ENCODE data around the gene IL7R.
"Not testable (repeated sequence)": the region's sequence is repeated elsewhere in the genome, so short reads cannot be mapped to it uniquely, and the experiment has no call there.

Gene IL7R

DNA sequence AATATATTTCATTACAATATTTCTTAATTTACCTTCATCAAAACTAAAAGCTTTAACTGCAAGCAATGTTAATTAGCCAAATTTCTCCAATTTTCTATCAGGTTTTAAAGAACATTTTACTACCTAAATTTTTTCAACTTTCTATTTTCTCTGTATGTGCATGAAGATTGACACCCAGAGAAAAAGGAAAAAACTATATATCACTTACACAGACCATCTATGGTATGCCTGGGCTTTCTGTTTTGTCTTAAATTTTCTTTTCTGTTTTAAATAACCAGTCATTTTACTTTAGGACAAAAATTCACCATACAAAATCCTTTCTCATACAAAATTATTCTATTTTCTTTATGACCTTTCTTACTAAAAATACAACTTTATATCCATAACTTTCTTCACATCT lies 13.8 kb upstream of the IL7R start:
- no peak for DNase-seq (ENCODE audit: low spot score)

DNA sequence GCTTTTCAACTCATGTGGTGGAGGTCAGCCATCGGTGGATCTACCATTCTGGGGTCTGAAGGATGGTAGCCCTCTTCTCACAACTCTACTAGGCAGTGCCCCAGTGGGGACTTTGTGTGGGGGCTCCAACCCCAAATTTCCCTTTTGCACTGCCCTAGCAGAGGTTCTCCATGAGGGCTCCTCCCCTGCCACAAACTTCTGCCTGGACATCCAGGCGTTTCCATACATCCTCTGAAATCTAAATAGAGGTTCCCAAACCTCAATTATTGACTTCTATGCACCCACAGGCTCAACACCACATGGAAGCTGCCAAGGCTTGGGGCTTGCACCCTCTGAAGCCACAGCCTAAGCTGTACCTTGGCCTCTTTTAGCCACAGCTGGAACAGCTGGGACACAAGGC lies 11.2 kb upstream of the IL7R start:
- DNase-seq (ENCODE audit: low spot score), result not testable (repeated sequence)

DNA sequence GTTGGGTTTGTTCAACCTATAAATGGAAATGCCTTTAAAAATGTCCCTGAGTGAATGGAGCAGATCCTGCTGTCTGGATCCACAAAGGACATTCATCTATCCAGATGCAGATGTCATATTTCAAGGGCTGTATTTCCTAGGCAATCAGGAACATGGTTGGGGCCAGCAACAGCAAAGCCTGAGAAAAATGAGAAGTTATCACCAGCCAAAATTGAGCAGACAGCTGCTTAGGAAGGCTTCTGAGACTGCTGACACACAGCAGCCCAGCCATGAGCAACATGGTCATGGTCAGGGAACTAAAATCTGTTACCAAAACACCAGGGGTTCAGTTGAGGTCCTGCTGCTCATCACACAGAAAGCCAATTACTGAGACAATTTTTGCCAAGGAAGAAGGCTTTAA lies 9.2 kb upstream of the IL7R start:
- DNase-seq (ENCODE audit: low spot score), result no peak

DNA sequence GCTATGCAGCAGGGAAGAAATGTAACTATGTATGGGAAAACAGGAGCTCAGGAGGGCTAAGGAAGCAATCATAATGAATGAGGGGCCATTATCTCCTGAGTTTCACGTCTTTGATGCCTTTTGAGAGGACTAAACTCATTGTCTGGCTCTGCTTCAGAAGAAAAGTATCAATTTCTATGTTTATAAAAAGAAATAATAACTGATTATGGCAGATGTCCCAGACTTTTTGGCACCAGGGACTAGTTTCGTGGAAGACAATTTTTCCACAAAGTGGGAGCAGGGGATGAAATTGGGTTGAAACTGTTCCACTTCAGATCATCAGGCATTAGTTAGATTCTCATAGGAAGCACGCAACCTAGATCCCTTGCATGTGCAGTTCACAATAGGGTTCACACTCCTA lies 8.7 kb upstream of the IL7R start:
- DNase-seq (ENCODE audit: low spot score), result no peak

DNA sequence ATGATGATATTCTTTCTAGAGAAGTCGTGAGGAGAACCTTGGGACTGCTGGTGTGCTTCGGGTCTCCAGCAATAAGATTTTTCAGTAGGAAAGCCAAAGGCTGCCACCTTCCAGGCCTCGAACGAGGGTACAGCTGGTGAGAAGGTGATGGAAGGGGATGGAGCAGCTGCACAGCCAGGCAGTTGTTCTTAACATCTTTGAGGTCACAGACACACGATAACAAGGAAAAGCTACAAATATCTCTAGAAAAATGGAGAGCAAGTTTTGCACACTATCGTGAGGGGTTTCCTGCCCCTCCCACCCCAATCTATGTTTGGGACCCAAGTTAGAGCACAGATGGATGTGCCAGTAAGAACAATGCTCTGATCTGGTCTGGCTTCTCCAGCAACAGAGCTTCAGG lies 6.8 kb upstream of the IL7R start:
- no peak for DNase-seq (ENCODE audit: low spot score)

DNA sequence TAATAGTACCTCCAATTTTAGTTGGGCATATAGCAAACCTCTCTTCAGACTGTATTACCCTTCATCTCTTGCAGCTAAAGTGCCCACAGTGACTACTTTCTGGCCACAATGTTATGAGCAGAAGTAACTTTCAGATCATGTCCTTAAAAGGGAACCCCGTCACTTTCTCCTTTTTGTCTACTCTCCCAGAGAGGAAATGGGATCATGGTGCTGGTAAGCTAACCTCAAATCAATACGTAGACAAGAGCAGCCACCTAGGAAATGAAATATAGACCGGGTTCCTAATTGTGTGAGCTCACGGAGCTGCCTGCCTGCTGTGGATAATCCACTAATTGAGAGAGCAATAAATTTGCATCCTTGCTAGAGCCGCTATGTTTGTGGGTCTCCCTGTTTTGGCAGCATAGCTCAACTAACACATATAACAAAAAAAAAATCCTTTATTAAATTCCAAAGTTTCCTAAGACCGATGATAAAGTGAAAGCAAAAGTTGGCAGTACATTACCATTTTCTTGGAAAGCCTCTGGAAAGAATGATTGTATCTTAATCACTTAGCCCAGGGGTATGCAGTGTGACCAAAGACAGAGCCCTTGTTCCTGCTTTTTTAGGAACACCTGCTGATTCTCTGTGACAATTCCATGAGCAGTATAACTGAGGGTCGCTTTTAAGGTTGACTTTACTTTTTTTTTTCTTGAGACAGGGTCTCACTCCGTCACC lies 5.6 kb upstream of the IL7R start:
- no peak for DNase-seq (ENCODE audit: low spot score)

DNA sequence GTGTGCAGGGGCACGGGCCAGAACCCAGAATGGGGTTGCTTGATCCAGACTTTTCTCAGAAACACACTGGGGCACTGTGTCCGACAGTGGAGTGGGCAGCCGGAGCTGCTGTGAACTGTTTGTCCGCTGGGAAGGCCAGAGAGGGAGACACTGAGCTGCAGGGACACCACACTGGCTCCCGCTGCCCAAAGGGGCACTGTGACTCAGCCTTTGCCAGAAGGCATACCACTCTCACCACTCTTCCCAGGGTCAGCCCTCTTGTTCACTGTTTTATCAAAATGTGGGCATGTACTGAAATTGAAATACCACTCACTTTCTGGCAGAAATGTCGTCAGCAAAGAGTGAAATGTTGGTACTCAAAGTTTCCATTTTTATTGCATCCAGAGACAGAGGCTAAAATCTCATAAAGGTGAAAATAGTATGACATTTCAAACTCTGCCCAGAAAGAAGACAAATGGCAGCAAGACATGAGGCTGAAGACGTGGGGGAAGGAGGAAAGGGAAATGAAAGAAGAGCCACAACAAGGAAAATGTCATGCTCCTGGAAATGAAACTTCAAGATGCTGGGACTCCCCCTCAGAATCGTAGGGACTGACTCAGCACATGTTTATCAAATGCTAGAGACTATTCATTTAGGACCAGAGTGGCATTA lies 4.5 kb upstream of the IL7R start:
- DNase-seq (ENCODE audit: low spot score), result peak; percentile 82

DNA sequence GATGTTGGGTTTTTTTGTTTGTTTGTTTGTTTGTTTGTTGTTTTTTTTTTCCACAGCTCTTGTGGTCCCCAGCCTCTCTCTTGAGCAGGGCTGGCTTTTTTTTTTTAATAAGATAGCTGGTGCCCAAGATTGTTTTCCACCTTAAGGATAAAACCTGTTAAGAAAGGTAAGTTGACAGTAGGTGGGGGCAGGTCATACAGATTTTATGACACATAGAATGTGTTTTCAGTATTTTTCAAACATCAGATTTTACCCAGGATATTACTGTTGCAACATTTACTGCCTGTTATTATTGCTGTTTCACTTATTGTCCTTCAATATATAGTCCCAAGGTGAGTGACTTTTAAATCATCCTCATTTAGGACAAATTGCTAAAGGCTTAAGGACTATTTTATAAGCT lies 3.9 kb upstream of the IL7R start:
- DNase-seq (ENCODE audit: low spot score), result peak; percentile 56

DNA sequence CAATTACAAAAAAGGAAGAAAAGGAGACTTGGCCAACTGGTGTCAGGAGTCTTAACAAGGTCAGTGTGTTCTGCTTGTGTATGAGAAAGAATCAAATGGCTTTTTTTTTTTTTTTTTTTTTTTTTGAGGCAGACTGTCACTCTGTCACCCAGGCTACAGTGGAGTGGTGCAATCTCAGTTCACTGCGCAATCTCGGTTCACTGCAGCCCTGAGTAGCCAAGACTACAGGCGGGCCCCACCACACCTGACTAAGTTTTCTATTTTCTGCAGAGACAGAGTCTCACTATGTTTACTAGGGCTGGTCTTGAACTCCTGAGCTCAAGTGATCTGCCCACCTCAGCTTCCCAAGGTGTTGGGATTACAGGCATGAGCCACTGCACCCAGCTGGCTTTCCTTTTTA lies 3.1 kb upstream of the IL7R start:
- DNase-seq (ENCODE audit: low spot score), result peak; percentile 88

DNA sequence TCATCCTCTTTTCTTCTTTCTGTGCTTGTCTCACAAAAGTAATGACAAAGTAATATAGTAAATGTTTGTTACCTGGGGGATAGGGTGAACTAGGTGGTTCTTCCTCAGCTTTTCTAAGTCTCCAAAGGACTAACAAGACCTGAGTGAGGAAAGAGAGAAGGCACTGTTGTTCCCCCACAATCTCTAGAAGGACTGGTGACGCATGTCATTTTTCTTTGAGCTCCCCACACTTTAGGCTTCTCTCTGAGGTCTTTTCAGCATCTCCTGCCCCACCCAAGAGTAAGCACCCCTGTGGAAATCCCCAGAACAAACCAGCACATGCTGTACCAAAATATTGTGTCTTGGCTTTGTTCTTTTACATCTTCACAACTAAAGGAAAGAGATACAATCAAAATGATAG lies 2.4 kb upstream of the IL7R start:
- peak; percentile 96 for DNase-seq (ENCODE audit: low spot score)

DNA sequence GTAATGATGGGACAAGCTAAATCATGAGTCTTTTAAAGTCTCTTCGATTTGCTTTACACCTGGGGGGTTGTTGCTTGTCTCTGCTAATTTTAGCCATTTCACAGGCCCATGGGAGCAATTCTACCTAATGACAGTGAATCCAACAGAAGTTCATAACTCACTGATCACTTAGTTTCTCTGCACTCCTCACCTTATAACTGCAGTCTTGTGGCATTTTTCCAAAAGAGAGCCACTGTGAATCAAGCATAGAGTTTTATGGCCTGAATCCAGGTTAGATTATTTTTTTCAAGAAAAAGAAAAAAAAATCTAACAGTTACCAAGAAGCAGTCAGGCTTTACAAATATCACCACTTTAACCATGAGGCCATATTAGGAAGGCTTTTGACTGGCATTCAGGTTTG lies 1.5 kb upstream of the IL7R start:
- peak; percentile 68 for DNase-seq (ENCODE audit: low spot score)

DNA sequence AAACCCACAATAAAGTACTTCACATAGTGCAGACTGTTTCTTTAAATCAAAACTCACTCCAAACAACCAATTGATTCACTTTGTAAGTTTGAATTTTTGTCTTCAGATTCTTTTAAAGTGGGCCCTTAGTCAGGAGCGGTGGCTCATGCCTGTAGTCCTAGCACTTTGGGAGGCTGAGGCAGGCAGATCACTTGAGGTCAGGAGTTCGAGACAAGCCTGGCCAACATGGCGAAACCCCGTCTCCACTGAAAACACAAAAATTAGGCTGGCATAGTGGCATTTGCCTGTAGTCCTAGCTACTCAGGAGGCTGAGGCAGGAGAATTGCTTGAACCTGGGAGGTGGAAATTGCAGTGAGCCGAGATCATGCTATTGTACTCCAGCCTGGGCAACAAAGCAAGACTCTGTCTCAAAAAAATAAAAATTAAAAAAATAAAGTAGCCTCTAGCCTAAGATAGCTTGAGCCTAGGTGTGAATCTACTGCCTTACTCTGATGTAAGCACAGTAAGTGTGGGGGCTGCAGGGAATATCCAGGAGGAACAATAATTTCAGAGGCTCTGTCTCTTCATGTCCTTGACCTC lies 416 bp upstream of the IL7R start:
- DNase-seq (ENCODE audit: low spot score), result peak; percentile 41

DNA sequence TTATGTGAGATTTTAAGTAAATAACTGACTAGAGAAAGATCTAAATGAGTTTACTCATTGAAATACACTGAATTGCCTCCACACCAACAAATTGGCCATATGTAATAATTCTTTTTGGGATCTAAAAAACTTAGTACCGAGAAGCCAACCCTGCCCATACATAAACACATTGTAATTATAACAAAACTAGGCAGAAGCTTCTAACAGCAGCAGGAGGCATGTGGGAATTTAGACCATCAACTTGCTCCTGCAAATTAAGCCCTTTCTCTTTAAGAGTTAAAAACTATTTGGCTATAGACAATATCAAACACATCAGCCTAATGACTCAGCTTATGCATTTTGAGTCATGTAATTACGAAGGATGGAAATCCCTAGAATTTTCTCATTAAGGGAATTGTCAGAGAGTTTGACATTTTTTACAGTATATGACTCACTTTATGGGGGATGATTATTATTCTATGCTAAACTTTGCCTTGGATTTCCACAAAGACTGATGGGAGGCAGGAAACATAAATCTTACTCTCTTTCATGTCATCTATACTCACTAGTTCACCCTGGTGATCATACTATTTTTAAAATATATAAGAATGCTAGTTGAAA lies 1.0 kb downstream of the IL7R start:
- DNase-seq (ENCODE audit: low spot score), result peak; percentile 80

DNA sequence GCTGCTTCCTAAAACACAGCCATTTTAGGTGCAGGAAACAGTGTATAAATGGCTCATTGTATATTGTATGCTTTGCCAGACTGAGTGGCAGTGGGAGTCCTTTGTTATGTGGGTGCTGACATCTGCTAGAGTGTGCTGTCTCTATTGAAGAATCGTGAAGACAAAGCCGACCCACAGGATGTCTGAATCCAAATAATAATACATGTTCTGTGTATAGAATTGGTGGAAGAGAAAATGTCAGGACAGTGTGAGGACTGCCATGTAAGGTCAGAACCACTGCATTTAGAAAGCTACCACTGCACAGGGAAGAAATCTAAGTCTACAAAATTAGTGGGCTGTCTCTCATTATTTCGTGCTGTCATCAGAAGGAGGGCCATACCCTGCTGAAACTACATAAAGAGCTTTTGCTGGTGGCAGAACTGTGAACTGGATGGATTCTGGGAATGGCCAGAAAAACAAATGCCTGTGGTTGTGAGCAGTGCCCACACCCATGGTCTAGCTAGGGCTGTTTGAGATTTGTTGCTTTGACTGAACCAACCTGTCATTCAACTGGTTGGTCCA lies 2.5 kb downstream of the IL7R start:
- peak; percentile 82 for DNase-seq (ENCODE audit: low spot score)

DNA sequence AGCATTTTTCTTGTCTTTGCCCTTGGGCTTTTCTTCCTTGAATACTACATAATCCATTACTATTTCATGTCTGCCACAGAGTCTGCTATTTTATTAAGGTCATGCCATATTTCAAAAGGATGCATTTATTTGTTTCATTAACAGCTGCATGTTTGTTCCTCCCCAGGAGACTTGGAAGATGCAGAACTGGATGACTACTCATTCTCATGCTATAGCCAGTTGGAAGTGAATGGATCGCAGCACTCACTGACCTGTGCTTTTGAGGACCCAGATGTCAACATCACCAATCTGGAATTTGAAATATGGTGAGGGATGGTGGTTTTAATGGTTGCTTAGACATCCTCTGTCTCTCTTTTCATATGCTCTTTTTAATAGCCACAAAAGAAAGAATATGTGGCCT lies 4.0 kb downstream of the IL7R start:
- DNase-seq (ENCODE audit: low spot score), result no peak

DNA sequence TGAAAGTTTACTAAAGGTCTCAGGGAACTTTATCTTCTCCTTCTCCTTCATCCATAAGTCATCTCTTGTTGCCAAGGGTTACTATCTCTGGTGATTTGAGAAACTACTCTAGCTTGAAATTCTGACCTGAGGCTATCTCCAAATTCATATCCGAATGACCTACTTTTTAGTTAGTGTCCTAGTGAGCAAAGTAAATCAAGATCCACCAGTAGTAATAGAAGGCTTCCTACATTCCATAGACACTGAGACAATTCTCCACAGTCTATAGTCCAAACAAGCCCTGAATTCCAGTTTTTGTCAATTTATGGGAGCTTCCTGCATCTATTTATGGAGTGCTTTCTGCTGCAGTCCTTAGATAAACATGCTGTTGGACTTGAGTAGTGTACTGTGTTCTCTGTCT lies 5.0 kb downstream of the IL7R start:
- no peak for DNase-seq (ENCODE audit: low spot score)

DNA sequence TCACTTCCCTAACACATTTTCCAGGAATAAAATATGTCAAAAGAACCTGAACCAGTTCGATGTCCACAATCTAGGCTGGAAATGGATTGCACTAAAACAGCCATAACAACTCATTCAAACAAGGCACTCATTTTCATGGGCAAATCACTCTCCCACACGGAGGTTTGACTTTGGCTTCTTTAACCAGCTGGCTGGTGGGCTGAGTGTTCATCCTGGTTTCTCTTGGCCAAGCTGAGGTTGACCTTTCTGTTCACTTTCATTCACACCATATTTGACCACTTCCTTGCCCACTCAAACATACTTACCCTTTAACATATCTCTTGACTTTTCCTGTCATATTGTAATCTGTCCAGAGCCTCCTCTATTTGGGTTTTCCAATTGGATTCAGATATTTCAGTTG lies 5.4 kb downstream of the IL7R start:
- no peak for DNase-seq (ENCODE audit: low spot score)

DNA sequence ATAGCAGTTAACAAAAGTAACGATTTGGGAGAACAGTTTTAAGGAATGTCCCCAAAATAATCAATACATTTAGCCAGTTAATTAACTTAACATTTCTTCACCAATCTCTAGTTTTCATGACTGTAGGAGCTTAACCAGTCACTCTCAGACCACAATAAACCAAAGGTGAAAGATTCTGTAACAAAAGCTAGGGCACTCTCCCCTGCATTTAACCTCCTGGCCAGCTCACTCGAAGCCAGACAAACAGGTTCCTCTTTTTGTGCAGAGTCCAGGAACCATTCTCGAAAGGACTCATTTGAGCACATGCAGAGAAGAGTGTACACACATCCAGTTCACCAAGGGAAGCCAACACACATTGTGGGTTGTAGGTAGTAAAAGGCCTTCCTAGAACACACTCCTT lies 6.5 kb downstream of the IL7R start:
- DNase-seq (ENCODE audit: low spot score), result peak; percentile 51

DNA sequence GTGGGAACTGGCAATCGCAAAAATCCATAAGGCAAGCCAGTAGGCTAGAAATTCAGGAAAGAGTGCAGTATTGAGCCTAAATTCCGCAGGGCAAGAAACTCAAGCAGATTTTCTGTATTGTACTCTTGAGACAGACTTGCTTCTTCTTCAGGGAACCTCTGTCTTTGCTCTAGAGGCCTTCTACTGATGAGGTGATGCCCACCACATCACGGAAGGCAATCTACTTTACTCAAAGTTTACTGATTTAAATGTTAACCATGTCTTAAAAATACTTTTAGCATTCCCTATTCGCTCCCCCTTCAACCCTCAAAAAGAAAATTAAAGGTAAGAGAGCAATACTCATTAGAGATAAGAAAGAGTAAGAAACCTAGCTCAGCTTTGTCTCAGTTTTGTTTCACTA lies 11.3 kb downstream of the IL7R start:
- no peak for DNase-seq (ENCODE audit: low spot score)

DNA sequence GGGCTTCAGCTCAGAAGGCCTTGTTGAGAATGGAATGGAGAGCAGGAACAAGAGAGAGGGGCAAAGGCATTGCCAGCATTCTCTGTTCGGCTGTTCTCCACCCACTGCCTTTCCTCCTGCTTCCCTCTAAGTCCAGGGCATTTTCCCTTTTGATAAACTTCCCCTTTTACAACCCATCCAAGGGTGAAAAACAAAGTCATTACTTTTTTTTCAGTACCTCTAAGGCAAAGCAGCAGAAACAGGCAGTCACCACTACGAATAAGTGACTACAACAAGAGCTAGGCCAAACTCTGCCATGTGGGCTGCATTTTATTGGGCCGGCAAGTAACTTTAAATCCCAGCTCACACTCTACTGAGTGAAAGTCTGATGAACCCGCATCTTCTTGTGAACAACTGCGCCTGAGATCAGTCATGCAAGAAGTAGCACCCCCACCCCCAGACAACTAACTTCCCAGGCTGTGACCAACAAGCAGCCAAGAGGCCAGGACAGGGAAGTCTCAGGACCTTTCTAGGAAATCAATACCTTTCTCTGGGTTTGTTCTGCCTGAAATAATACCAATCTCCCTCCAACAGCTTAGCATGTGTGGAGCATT lies 13.1 kb downstream of the IL7R start:
- no peak for DNase-seq (ENCODE audit: low spot score)

DNA sequence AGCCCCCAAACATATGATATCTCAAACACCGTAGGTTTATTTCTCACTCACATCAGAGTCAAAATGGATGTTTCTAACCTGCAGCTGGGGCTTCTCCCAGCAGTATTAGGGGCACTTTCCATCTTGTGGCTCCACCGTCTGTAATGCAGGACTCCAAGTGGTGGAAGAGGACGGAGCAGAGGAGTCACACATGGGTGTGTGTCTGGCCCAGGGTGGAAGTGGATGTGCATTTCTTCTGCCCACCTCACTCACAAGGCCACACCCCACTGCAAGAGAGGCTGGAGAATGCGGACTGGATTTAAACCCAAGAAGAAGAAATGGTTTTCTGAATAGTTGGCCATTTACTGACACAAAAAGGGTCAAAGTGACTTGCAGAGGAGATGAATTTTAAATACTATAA lies 13.9 kb downstream of the IL7R start:
- no peak for DNase-seq (ENCODE audit: low spot score)

DNA sequence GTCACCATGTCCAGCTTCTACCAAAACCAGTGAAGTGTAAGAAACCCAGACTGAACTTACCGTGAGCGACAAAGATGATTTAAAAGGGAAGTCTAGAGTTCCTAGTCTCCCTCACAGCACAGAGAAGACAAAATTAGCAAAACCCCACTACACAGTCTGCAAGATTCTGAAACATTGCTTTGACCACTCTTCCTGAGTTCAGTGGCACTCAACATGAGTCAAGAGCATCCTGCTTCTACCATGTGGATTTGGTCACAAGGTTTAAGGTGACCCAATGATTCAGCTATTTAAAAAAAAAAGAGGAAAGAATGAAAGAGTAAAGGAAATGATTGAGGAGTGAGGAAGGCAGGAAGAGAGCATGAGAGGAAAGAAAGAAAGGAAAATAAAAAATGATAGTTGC lies 19.8 kb downstream of the IL7R start:
- no peak for DNase-seq (ENCODE audit: low spot score)

DNA sequence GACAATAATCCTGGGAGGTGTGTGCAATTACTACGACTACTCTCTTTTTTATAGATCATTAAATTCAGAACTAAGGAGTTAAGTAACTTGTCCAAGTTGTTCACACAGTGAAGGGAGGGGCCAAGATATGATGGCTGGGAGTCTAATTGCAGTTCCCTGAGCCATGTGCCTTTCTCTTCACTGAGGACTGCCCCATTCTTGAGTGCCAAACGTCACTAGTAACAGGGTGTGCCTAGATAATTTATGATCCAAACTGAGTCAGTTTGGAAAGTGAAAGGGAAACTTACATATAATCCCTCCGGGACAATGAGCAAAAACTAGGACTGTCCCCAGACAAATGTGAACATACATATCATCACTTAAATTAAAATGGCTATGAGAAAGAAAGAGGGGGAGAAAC lies 20.2 kb downstream of the IL7R start:
- DNase-seq (ENCODE audit: low spot score), result no peak
